ENCODE results near the gene CRY2.

The CRY2 gene

GRCh38 chr11:45918962-45919675 lies 71.8 kb downstream of the CRY2 start:
- no peak for DNase-seq

- DNase-seq, result no peak
These were observed 72.7 kb downstream of the CRY2 start for GRCh38 chr11:45919806-45920530.

GRCh38 chr11:45920531-45921477 lies 73.5 kb downstream of the CRY2 start:
- no peak for DNase-seq

- no peak for DNase-seq
These were observed 74.5 kb downstream of the CRY2 start for GRCh38 chr11:45921561-45922424.

GRCh38 chr11:45922425-45923082 lies 75.3 kb downstream of the CRY2 start, which contains the start of gene LARGE2:
TSS of gene LARGE2 (plus strand) at chr11:45922656. CDS start at chr11:45922883, 227 bp downstream.
- DNase-seq, result no peak

- no peak for DNase-seq
These were observed 77.0 kb downstream of the CRY2 start for GRCh38 chr11:45924036-45924915.

- DNase-seq, result no peak
These were observed 77.7 kb downstream of the CRY2 start for GRCh38 chr11:45924927-45925326.

GRCh38 chr11:45925550-45925949 lies 78.3 kb downstream of the CRY2 start:
- DNase-seq, result no peak

GRCh38 chr11:45926001-45926401 lies 78.7 kb downstream of the CRY2 start:
- no peak for DNase-seq

- DNase-seq, result no peak
These were observed 79.5 kb downstream of the CRY2 start for GRCh38 chr11:45926536-45927331.

GRCh38 chr11:45927332-45927683 lies 80.0 kb downstream of the CRY2 start:
- DNase-seq, result no peak

GRCh38 chr11:45927684-45928413 lies 80.6 kb downstream of the CRY2 start:
- no peak for DNase-seq

GRCh38 chr11:45928535-45929215 lies 81.4 kb downstream of the CRY2 start:
- no peak for DNase-seq

GRCh38 chr11:45929486-45930030 lies 82.3 kb downstream of the CRY2 start:
- no peak for DNase-seq

- DNase-seq, result peak; percentile 32
These were observed 82.9 kb downstream of the CRY2 start for GRCh38 chr11:45930031-45930794.

GRCh38 chr11:45930951-45931570 lies 83.8 kb downstream of the CRY2 start:
- no peak for DNase-seq

- DNase-seq, result no peak
These were observed 84.5 kb downstream of the CRY2 start for GRCh38 chr11:45931739-45932138.

Measured in activated CD4-positive, alpha-beta T cell treated with anti-CD3 and anti-CD28 coated beads for 48 hours (primary cell).